A673 (cell line): Measurements from ENCODE around the gene PVALEF.

ENCODE experiments used
- EZH2 ChIP-seq: fragments of 200-600 bp; sonication (generic); IDR thresholded peaks from 2 replicates; pipeline ENCODE4 v1.6.1; 2017; ENCODE audit warnings: borderline replicate concordance, low read depth, mild to moderate bottlenecking, mixed read lengths, antibody characterized with exemption, low read length; ENCODE audit not compliant: poor library complexity, severe bottlenecking
- TF ChIP-seq, protein P1 (sequence below): fragments of 300-800, 200-600 bp; sonication (generic); conservative IDR thresholded peaks from 2 replicates; pipeline ENCODE4 v1.5.1; 2017; ENCODE audit warnings: low read depth, mild to moderate bottlenecking, antibody characterized with exemption, low read length, moderate library complexity, mixed read lengths

DNA sequence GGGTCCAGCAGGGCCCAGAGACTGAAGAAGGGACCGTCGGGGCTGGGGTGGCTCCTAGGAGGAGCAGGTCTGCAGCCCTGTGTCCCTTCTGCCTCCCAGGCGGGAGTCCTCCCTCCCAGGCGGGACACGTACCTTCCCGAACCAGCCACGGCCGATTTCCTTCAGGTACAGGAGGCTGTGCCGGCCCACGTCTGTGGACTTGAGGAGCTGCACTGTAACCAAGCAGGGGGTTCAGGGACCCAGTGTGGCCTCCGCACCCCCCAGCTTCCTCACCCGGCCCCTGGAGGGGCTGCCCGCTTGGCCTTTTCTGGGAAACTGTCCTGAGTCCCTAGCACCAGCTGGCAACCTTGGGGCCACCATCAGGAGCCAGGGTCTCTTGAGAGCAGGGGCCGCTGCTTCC lies 37.0 kb upstream of the PVALEF start:
- TF ChIP-seq, protein P1, sequence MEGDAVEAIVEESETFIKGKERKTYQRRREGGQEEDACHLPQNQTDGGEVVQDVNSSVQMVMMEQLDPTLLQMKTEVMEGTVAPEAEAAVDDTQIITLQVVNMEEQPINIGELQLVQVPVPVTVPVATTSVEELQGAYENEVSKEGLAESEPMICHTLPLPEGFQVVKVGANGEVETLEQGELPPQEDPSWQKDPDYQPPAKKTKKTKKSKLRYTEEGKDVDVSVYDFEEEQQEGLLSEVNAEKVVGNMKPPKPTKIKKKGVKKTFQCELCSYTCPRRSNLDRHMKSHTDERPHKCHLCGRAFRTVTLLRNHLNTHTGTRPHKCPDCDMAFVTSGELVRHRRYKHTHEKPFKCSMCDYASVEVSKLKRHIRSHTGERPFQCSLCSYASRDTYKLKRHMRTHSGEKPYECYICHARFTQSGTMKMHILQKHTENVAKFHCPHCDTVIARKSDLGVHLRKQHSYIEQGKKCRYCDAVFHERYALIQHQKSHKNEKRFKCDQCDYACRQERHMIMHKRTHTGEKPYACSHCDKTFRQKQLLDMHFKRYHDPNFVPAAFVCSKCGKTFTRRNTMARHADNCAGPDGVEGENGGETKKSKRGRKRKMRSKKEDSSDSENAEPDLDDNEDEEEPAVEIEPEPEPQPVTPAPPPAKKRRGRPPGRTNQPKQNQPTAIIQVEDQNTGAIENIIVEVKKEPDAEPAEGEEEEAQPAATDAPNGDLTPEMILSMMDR: no peak
- no peak for TF ChIP-seq EZH2
